NK-92 (cell line): ENCODE data around the gene SPRYD3.
"Not testable (repeated sequence)": the region's sequence is repeated elsewhere in the genome, so short reads cannot be mapped to it uniquely, and the experiment has no call there.

Experiments used
- DNase-seq: peaks from one replicate; lab custom pipeline; 2025; ENCODE audit not compliant: unreplicated experiment; lab: John Stamatoyannopoulos, UW

The SPRYD3 gene

DNA sequence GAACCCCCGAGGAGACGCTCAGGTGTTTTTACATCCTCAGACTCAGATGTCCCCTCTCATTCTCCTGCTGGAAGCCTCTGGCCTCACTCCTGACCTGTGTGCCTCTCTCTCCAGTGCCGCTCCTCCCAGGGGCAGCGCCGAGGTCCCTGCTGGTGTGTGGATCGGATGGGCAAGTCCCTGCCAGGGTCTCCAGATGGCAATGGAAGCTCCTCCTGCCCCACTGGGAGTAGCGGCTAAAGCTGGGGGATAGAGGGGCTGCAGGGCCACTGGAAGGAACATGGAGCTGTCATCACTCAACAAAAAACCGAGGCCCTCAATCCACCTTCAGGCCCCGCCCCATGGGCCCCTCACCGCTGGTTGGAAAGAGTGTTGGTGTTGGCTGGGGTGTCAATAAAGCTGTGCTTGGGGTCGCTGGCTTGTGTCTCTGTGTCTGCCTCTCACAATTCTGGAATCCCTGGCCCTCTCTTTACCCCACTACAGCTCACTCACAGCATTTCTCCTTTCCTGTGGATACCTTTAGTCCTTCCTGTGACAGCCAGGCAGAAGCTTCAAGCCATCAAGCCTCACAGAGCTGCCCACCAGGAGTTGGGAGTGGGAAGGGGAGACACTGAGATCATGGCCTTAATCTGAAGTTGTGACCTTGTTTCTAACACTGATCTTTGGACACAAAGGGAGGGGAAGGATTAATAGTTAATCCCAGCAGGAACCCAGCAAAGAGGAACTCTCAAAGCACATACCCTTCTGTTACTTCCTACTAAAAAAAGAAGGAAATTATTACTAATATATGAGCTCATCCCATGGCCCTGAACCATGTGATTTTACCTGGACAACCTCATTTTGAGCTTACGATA, 23.0 kb upstream of the SPRYD3 start:
- no peak for DNase-seq

DNA sequence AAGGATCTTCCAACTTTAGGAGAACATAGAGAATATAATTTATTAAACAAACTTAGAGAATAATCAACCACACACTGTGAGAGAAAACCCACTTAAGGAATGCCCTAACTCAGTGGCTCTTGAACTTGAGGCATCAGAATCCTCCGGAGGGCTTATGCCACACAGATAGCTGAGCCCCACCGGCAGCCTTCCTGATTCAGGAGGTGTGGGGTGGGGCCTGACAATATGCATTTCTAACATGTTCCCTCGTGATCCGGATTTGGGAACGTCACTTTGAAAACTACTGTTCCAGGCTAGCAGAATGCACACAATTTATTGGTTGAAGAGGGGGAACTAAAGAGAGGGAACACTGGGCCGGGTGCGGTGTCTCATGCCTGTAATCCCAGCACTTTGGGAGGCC, 22.1 kb upstream of the SPRYD3 start:
- DNase-seq = no peak

DNA sequence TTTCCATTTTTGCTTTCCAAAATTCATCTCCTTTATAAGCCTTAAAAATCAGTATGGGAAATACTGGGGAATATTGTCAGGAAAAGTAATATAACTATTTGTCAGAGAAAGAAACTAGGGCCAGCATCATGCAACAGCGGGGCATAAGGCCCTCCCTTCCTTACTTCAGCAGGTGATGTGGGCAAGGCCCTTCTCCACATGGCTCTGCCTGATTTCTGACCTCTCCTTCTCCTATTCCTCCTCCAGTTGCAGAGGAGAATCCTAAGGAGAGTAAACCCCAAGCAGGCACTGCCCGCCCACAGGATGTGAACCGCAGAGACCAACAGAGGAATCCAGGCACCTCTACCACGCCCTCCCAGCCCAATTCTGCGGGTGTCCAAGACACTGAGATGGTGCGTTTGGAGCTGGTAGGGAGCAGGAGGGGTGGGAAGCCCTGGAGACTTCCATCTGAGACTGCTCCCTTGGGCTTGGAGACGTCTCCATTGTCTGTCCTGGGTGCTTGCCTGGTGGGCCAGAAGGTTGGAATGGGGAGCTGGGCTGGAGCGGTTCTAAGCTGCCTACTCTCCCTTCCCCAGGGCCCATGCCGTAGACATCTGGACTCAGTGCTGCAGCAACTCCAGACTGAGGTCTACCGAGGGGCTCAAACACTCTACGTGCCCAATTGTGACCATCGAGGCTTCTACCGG, 21.4 kb upstream of the SPRYD3 start:
- DNase-seq = no peak

DNA sequence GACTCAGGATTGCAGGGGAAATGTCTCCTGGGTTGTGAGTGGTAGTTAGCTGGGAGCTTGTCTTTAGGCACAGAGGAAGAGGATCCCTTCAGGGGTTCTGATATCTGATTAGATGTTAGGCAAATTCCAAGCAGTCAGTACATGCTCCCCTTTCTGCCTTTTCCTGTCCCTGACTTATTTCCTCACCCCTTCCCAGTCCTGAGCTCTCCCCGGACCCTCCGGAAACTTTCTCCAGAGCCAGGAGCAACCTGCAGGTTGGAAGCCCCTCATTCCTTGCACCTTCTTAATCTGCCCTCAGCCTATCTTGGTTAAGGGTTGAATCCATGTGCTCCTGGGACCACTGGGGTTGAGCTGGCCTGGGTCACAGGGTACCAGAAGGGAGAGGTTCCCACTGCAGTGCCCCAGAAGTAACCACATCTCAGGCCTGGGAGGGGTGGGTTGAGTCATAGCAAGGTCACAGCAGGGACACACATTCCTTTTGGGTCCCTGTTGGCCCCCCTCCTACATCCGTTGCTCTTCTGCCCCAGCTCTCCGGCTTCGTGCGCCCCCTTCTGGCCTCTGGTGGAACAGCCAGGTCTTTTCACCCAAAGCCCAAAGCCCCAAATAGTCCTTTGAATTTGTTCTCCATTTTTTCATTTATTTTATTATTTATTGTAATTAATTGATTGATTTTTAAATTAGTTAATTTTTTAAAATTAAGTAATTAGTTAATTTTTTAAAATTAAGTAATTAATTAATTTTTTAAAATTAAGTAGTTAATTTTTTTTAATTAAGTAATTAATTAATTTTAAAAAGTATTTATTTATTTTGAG, 20.1 kb upstream of the SPRYD3 start:
- DNase-seq = peak; percentile 48

DNA sequence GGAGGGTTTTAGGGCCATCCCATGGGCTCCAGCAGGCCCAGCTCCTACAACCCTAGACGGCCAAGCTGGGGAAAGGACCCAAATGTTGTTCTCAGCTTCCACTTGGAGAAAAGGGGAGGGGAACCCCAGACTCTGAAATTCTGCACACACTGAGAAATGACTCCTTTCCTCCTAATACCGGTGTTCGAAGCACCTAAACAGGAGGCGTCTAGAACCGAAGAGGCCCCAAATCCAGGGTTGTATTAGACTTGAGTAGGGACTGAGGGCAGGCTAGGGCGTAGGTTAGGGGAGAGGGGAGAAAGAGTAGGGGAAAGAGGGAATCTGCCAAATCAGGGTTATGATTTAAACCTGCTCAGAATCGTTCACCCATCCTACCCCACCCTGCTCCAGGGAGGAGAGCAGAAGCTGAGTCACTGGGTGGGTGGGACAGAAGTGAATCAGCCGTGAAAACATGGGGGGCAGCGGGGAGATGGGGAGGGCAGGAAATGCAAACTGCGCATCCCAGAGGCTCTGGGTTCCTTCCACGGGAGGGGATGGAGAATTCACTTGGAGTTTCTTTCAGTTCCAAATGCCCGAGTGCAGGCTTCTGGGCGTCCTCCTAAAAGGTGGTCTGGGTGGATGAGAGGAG, 19.3 kb upstream of the SPRYD3 start:
- DNase-seq = no peak

DNA sequence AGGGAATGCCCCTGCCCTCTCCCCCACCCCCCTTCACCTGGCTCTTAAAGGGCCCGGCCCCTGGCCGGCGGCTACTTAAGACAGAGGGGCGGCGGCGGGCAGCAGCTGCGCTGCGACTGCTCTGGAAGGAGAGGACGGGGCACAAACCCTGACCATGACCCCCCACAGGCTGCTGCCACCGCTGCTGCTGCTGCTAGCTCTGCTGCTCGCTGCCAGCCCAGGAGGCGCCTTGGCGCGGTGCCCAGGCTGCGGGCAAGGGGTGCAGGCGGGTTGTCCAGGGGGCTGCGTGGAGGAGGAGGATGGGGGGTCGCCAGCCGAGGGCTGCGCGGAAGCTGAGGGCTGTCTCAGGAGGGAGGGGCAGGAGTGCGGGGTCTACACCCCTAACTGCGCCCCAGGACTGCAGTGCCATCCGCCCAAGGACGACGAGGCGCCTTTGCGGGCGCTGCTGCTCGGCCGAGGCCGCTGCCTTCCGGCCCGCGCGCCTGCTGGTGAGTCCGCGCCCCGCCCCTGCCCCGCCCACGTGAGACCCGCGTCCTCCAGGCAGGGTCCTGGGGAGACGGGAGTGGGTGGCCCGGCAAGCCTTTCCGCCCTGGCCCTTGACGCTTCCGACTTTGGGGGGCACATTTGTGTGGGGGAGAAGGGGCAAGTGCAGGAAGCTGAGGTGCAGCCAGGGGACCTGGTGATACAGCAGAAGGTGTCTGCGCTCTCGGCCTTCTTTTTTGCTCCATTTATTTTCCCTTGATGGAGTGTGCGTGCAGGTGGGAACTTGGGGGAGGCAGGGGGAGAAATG, 18.6 kb upstream of the SPRYD3 start, which contains the start of gene IGFBP6:
TSS of gene IGFBP6 (plus strand) at position 104 of the 790 bp plus-strand sequence. CDS start at position 155, 51 bp downstream.
- no peak for DNase-seq

DNA sequence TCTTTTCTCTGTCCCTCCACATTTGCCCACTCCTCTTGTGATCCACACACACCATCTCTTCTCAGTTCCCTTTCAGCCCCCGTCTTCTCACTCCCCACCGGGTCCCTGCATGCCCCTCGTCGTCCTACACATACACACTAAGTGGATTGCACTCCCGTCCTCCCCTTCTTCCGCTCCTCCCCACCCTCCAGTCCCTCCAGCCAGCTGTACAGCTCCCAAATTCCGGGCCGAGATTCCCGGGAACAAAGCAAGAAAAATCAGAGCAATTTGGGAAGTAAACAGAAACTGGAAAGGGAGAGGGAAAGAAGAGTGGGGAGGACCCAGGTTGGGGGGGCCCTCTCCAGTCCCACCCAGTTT, 18.0 kb upstream of the SPRYD3 start:
- no peak for DNase-seq

DNA sequence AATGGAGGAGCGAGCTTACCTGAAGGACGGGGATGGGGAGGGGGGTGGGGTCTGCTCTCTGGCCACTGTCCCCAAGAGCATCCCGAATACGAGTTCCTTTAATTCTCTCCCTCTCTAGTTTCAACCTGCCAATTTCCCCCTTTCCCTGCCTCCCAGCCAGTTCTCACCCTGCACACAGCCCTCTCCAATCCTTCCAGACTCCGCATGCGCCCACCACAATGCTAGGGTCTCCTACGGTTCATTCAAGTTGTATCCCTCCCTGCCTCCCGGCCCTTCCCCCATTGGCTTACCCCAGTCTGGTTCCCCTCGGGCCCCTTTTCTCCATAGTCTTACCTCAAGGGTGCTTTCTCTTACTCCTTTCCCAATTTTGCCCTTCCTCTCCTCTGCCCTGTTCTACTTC, 17.6 kb upstream of the SPRYD3 start:
- no peak for DNase-seq

DNA sequence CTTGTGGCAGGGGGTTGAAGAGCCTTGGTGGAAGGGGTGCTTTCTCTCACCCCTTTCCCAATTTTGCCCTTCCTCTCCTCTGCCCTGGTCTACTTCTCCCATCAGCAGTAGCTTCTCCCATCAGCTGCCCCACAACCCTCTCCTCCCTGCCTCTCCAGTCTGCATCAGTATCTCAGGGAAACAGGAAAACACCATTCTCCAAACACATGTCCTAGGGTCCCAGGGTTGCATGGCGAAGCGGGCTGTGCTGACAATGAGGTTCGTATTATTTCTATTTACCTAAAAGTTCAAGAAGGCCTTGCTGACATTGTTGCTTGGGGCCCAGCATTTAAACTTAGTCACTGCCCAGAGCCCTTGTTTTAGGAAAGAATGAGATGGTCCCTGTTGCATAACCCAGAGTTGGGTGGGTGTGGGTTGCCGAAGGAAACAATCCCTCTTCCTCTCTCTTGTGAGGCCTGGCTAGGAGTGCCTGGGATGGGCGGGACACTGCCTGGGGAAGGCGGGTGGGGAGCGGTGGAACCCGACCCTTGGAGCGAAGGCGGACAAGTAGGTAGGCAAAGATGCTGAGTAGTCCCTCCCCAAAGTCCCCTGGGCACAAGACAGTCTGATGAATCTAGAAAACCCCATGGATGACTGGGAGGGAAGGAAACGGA, 17.0 kb upstream of the SPRYD3 start:
- DNase-seq = no peak

DNA sequence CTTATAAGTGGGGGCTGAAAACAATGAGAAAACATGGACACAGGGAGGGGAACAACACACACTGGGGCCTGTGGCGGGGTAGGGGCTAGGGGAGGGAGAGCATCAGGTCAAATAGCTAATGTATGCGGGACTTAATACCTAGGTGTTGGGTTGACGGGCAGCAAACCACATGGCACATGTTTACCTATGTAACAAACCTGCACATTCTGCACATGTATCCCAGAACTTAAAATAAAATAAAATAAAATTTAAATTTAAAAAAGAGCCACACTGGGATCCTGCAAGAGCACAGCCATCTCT, 16.4 kb upstream of the SPRYD3 start:
- not testable (repeated sequence) for DNase-seq

DNA sequence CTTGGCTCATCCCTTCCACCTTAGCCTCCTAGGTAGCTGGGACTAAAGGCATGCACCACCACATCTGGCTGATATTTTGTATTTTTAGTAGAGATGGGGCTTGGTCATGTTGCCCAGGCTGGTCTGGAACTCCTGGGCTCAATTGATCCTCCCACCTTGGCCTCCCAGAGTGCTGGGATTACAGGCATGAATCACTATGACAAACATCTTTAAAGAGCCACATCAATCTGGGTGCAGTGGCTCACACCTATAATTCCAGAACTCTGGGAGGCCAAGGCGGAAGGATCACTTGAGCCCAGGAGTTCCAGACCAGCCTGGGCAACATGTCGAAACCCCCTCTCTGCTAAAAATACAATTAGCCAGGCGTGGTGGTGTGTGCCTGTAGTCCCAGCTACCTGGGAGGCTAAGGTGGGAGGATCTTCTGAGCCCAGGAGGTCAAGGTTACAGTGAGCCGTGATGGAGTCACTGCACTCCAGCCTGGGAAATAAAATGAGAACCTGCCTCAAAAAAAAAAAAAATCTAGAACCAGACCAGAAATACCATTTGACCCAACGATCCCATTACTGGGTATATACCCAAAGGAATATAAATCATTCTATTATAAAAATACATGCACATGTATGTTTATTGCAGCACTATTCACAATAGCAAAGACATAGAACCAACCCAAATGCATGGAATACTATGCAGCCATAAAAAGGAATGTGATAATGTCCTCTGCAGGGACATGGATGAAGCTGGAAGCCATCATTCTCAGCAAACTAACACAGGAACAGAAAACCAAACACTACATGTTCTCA, 15.8 kb upstream of the SPRYD3 start:
- not testable (repeated sequence) for DNase-seq

DNA sequence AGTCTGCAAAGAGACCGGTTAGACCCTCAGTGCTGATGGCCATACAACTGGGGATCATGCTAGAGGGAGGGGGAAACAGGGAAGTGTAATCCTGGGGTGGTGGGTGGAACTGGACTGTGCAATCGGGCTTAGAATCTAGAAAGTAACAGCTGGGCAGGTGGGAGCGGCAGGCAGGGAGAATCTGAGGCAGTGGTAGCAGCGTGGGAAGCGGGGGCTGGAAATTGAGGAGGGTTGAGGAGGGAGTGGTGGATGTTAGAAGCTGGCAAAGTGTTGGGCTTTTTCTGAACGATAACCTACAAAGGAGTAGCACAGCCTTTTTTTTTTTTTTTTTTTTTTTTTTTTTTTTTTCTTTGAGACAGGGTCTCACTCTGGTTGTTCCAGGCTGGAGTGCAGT, 15.2 kb upstream of the SPRYD3 start:
- no peak for DNase-seq

DNA sequence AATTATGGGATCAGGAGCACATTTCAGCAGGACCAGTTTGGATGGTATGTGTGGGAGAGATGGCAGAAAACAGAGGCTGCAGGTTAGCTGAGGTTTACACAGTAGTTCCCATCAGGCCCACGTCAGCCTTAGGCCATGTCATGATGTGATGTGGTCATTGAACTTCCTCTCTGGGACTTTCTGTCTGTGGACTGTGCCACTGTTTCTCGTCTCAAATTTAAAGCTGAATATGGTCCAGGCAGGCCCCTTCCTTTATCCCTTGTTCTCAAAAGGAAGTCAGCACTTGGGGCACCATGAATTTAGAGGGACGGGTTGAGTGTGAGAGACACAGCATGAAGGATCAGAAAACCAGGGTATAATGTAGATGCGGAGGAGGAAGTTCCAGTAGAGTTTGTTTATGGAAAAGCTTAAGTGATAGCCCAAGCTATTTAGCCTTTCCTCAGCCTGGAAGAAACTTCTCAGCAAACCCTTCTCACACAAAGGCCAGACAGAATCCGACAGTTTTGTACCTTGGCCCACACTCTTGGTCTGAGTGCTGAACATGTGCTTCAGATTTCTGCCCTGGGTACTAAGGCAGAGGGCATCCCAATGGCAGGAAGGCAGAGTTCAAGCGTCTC, 14.7 kb upstream of the SPRYD3 start:
- no peak for DNase-seq

DNA sequence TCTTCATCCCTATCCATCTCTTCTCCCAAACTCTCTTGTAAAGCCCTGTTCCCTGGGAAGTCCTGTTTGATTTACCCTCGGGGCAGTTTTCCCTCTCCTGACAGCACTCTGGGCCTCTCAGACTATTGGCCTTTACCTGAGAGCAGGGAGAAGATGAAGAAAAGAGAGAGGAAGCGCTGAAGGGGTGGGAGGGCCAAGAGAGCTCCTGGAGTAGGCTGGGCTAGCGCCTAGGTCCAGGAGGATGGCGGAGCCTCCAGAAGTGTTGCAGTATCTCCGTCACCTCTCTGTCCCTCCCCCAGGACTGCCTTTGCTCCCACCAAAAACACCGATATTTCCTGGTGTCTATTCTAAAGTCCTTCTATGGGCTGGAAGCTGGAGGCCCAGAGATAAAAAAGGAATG, 12.6 kb upstream of the SPRYD3 start:
- DNase-seq = no peak

DNA sequence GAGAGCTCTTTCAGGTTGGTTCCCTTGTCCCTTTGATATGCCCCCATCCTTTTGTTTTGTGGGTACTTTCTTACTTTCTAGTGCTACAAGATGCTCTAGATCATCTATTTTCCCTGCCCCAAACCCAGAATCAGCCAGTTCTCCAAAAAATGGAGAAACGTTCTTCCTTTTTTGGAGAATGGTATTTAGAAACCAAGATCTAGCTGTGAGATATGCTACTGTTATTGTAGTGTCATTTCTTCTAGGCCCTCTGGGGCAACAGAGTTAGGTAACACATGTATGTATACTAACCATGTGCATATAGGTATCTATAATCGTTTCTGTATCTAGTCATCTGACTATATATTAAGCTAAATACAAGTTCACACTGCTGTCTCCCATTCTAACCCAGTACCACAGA, 11.4 kb upstream of the SPRYD3 start:
- no peak for DNase-seq

DNA sequence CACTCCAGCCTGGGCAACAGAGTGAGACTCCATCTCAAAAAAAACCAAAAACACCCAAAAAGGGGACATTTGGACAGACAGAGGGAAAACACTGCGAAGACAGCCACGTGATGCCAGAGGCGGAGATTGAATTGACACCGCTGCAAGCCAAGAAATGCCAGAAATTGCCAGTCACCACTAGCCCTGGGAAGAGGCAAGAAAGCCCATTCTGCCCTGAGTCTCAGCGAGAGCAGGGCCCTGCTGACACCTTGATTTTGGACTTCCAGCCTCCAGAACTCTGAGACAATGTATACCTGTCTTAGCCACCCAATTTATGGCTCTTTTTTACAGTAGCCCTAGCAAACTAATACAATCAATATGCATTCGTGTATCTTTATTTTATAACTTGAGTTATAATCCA, 10.9 kb upstream of the SPRYD3 start:
- DNase-seq = no peak

DNA sequence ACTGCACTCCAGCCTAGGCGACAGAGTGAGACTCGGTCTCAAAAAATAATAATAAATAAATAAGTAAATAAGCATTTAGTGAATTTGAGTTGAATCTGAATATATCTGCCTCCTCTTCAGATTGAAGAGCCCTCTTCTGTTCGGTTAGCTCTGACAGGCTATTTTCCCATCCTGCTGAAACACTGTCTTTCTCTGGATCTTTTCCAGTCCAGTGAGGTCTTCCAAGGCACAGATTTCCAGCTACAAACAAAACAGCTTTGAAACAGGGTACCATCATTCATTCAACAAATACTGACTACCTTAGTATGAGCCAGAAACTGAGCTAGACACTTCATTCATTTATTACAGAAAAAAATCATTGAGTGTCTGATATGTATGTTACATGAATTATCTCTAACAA, 7.2 kb upstream of the SPRYD3 start:
- DNase-seq = no peak

DNA sequence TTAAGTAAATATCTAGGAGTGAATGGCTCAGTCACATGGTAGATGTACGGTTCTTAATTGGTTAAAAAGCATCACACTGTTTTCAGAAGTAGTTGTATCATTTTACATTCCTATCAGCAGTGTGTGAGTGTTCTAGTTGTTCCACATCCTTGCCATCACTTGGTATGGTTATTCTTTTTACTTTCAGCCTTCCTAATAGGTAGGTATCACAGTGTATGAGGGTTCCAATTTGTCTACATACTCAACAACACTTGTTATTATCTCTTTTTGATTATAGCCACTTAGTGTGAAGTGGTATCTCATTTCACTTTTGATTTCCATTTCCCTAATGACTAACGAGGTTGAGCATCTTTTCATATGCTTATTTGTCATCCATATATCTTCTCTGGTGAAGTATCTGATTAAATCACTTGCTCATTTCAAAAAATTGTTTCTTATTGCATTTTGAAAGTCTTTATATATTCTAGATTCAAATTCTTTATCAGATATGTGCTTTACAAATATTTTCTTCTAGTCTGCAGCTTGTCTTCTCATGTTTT, 3.5 kb upstream of the SPRYD3 start:
- no peak for DNase-seq
